Fibroblast of lung (primary cell): ENCODE data around the gene DDX28. TPM values are rescaled to one million over a fixed set of nuclear protein-coding genes. Genes with fewer than 3 reads are reported as not detected.
"Not testable (repeated sequence)": the region's sequence is repeated elsewhere in the genome, so short reads cannot be mapped to it uniquely, and the experiment has no call there.

Experiments
- DNase-seq, 2 donors: peaks; one replicate each; pipeline versions ENCODE4 v3.0.0 to v3.0.0-alpha.2; 2010; ENCODE audit warnings: low read depth in 2 of 2
- H2AFZ ChIP-seq: 2 replicates; pipeline ENCODE4 v1.5.1; 2012; ENCODE audit warnings: low read length, control low read depth, inconsistent platforms
- H3K27ac ChIP-seq: 2 replicates; pipeline ENCODE4 v1.5.1; 2011; ENCODE audit warnings: low read length, control low read depth; ENCODE audit not compliant: insufficient read depth
- H3K27me3 ChIP-seq: 2 replicates; pipeline ENCODE4 v1.5.1; 2011; ENCODE audit warnings: mild to moderate bottlenecking, low read length; ENCODE audit not compliant: control insufficient read depth, insufficient read depth
- H3K36me3 ChIP-seq: 2 replicates; pipeline ENCODE4 v1.5.1; 2011; ENCODE audit warnings: low read length; ENCODE audit not compliant: control insufficient read depth, insufficient read depth
- H3K4me1 ChIP-seq: 2 replicates; pipeline ENCODE4 v1.5.1; 2011; ENCODE audit warnings: low read length; ENCODE audit not compliant: control insufficient read depth, insufficient read depth; ENCODE audit errors: extremely low read depth
- H3K4me2 ChIP-seq: 2 replicates; pipeline ENCODE4 v1.5.1; 2011; ENCODE audit warnings: low read length, control low read depth; ENCODE audit not compliant: insufficient read depth; ENCODE audit errors: extremely low read depth
- H3K4me3 ChIP-seq, 4 experiments: fragments of 200-600 bp in 1 of 4; sonication (generic) in 1 of 4; replicated peaks in 1 of 4; 2 replicates each; pipeline ENCODE4 v1.5.1; 2011 to 2016; ENCODE audit warnings: low read length in 4 of 4, low read depth in 3 of 4, mild to moderate bottlenecking in 3 of 4, control low read depth in 2 of 4, inconsistent platforms in 1 of 4, mixed read lengths in 1 of 4; ENCODE audit not compliant: insufficient read depth in 1 of 4; ENCODE audit errors: control extremely low read depth in 1 of 4
- H3K79me2 ChIP-seq: 2 replicates; pipeline ENCODE4 v1.5.1; 2012; ENCODE audit warnings: mild to moderate bottlenecking, low read length, inconsistent platforms; ENCODE audit not compliant: control insufficient read depth, insufficient read depth
- H3K9ac ChIP-seq: 2 replicates; pipeline ENCODE4 v1.5.1; 2011; ENCODE audit warnings: mild to moderate bottlenecking, low read length, control low read depth; ENCODE audit not compliant: insufficient read depth
- H3K9me3 ChIP-seq: 2 replicates; pipeline ENCODE4 v1.5.1; 2012; ENCODE audit warnings: low read depth, low read length; ENCODE audit not compliant: control insufficient read depth, insufficient read depth
- H4K20me1 ChIP-seq: 2 replicates; pipeline ENCODE4 v1.5.1; 2011; ENCODE audit warnings: low read length; ENCODE audit not compliant: control insufficient read depth, insufficient read depth; ENCODE audit errors: extremely low read depth
- CTCF ChIP-seq, 2 donors: IDR thresholded peaks in 1 of 2; conservative IDR thresholded peaks in 1 of 2; 1 replicate in 1 of 2; 2 replicates in 1 of 2; pipeline ENCODE4 v1.5.1; 2011 to 2012; ENCODE audit warnings: low read length in 2 of 2, control low read depth in 1 of 2, inconsistent platforms in 1 of 2, low read depth in 1 of 2, mild to moderate bottlenecking in 1 of 2
- EZH2 ChIP-seq: IDR thresholded peaks from 2 replicates; pipeline ENCODE4 v1.5.1; 2012; ENCODE audit warnings: low read length, control low read depth, mild to moderate bottlenecking; ENCODE audit errors: missing control alignments
- polyA plus RNA-seq, 2 donors: library from polyadenylated mRNA; depleted of rRNA in 1 of 2; stranded (reverse) in 1 of 2; unstranded in 1 of 2; fragments of >200 nt; gene quantifications; 2 replicates each; pipeline ENCODE4 v1.2.1, GENCODE V29; 2011 to 2012; ENCODE audit warnings: missing spikeins in 1 of 2
- total RNA-seq: library from RNA; depleted of rRNA; stranded (reverse); fragments of >200 nt; gene quantifications from 2 replicates; pipeline ENCODE4 v1.2.1, GENCODE V29; 2014

DDX28 gene
- total and polyA plus RNA-seq, 2 donors (not counting 1 experiment from before 2014, with no cell fraction given), result 5.3 to 10.7 TPM

- no peak for DNase-seq
- Histone ChIP-seq H3K4me2 (no peak overlapping the region), H3K79me2 (no peaks in the 10 kb centered on the region), H3K27me3 (peaks cover 11% of the 10 kb centered on the region), H2AFZ (no peak overlapping the region), H3K4me3 (no peak overlapping the region), H3K4me1 (no peaks in the 10 kb centered on the region), H3K27ac (no peak overlapping the region), H3K36me3 (no peaks in the 10 kb centered on the region), H3K9ac (no peak overlapping the region), H3K9me3 (no peaks in the 10 kb centered on the region), H4K20me1 (no peaks in the 10 kb centered on the region)
- TF ChIP-seq CTCF (conservative IDR thresholded peaks at IDR 0.05 in 1 of 2, IDR thresholded peaks at IDR 0.05 in 1 of 2; ENCODE audit: low read depth in 1 of 2, low read length in 2 of 2), result no peak
- no peak for TF ChIP-seq EZH2
Observed at GRCh38 chr16:67975321-67976105, 47.5 kb downstream of the DDX28 start.

- not testable (repeated sequence) for H3K9me3 ChIP-seq, H3K36me3 ChIP-seq, H3K27ac ChIP-seq, H3K9ac ChIP-seq, H3K4me2 ChIP-seq, H2AFZ ChIP-seq, H3K4me1 ChIP-seq, H4K20me1 ChIP-seq, DNase-seq, H3K4me3 ChIP-seq
- peaks cover 10% of the 10 kb centered on the region for H3K79me2 ChIP-seq
- H3K27me3 ChIP-seq, result peaks cover 10% of the 10 kb centered on the region
Observed at GRCh38 chr16:67972285-67972684, 50.7 kb downstream of the DDX28 start.

GRCh38 chr16:67971111-67971510, 51.9 kb downstream of the DDX28 start:
- Histone ChIP-seq H3K4me3 (no peak overlapping the region), H3K4me1 (peaks cover 15% of the 10 kb centered on the region), H2AFZ (no peak overlapping the region), H3K9ac (no peak overlapping the region), H3K4me2 (no peak overlapping the region), H3K27ac (no peak overlapping the region), H3K36me3 (no peaks in the 10 kb centered on the region), H3K9me3 (no peaks in the 10 kb centered on the region), H3K79me2 (peaks cover 22% of the 10 kb centered on the region), H4K20me1 (no peaks in the 10 kb centered on the region), H3K27me3 (peaks cover under 1% of the 10 kb centered on the region)
- no peak for TF ChIP-seq CTCF (conservative IDR thresholded peaks at IDR 0.05 in 1 of 2, IDR thresholded peaks at IDR 0.05 in 1 of 2; ENCODE audit: low read depth in 1 of 2, low read length in 2 of 2)
- no peak for TF ChIP-seq EZH2
- DNase-seq, result no peak

Other genes starting within 250 kb of the DDX28 start
- gene RANBP10, start 216.7 kb downstream of the DDX28 start, total RNA-seq, result 3.9 and 4.6 TPM in 2 replicates
- gene RANBP10, start 216.7 kb downstream of the DDX28 start, polyA plus RNA-seq, result 7.1 and 8.9 TPM in 2 replicates
- gene TSNAXIP1, start 216.3 kb downstream of the DDX28 start, total RNA-seq, result 1.2 and 1.5 TPM in 2 replicates
- 0.30 and 0.45 TPM in 2 replicates for gene TSNAXIP1, start 216.3 kb downstream of the DDX28 start, polyA plus RNA-seq
- 37.7 and 42.9 TPM in 2 replicates for gene THAP11, start 180.9 kb downstream of the DDX28 start, total RNA-seq
- gene THAP11, start 180.9 kb downstream of the DDX28 start, polyA plus RNA-seq, result 15.8 and 16.0 TPM in 2 replicates
- 127 TPM in 2 replicates for gene NUTF2, start 176.3 kb downstream of the DDX28 start, total RNA-seq
- gene NUTF2, start 176.3 kb downstream of the DDX28 start, polyA plus RNA-seq, result 310 and 410 TPM in 2 replicates
- 15.4 and 23.1 TPM in 2 replicates for gene CENPT, start 175.5 kb downstream of the DDX28 start, total RNA-seq
- gene CENPT, start 175.5 kb downstream of the DDX28 start, polyA plus RNA-seq, result 30.2 and 40.2 TPM in 2 replicates
- gene EDC4, start 150.2 kb downstream of the DDX28 start, total RNA-seq, result 38.0 and 49.4 TPM in 2 replicates
- 27.4 and 35.0 TPM in 2 replicates for gene EDC4, start 150.2 kb downstream of the DDX28 start, polyA plus RNA-seq
- 0.17 TPM in 1 of 2 replicates, not detected in the other for gene NRN1L, start 138.3 kb downstream of the DDX28 start, total RNA-seq
- 0.09 and 0.10 TPM in 2 replicates for gene NRN1L, start 138.3 kb downstream of the DDX28 start, polyA plus RNA-seq
- gene PSKH1, start 130.0 kb downstream of the DDX28 start, total RNA-seq, result 11.8 and 13.4 TPM in 2 replicates
- 14.2 and 15.4 TPM in 2 replicates for gene PSKH1, start 130.0 kb downstream of the DDX28 start, polyA plus RNA-seq
- gene CTRL, start 91.4 kb downstream of the DDX28 start, total RNA-seq, result 0.26 and 0.33 TPM in 2 replicates
- gene CTRL, start 91.4 kb downstream of the DDX28 start, polyA plus RNA-seq, result 0.14 and 0.53 TPM in 2 replicates
- gene PSMB10, start 86.4 kb downstream of the DDX28 start, total RNA-seq, result 53.2 and 66.9 TPM in 2 replicates
- gene PSMB10, start 86.4 kb downstream of the DDX28 start, polyA plus RNA-seq, result 18.1 and 21.7 TPM in 2 replicates
- gene LCAT, start 79.1 kb downstream of the DDX28 start, total RNA-seq, result 3.3 and 6.4 TPM in 2 replicates
- gene LCAT, start 79.1 kb downstream of the DDX28 start, polyA plus RNA-seq, result 4.5 and 5.8 TPM in 2 replicates
- gene SLC12A4, start 54.6 kb downstream of the DDX28 start, total RNA-seq, result 60.4 and 120 TPM in 2 replicates
- 41.4 and 42.2 TPM in 2 replicates for gene SLC12A4, start 54.6 kb downstream of the DDX28 start, polyA plus RNA-seq
- not detected in 2 replicates for gene DPEP3, start 42.7 kb downstream of the DDX28 start, total RNA-seq
- gene DPEP3, start 42.7 kb downstream of the DDX28 start, polyA plus RNA-seq, result not detected in 2 replicates
- gene DPEP2, start 23.7 kb downstream of the DDX28 start, total RNA-seq, result not detected in 2 replicates
- not detected in 2 replicates for gene DPEP2, start 23.7 kb downstream of the DDX28 start, polyA plus RNA-seq
- gene DPEP2NB, start 7.3 kb downstream of the DDX28 start, total RNA-seq, result not detected in 2 replicates
- not detected in 2 replicates for gene DPEP2NB, start 7.3 kb downstream of the DDX28 start, polyA plus RNA-seq
- 12.3 and 16.8 TPM in 2 replicates for gene DUS2, start 52 bp upstream of the DDX28 start, total RNA-seq
- gene DUS2, start 52 bp upstream of the DDX28 start, polyA plus RNA-seq, result 10.2 and 15.5 TPM in 2 replicates
- gene NFATC3, start 62.1 kb upstream of the DDX28 start, total RNA-seq, result 10.6 and 11.0 TPM in 2 replicates
- gene NFATC3, start 62.1 kb upstream of the DDX28 start, polyA plus RNA-seq, result 9.6 and 10.1 TPM in 2 replicates
- gene ESRP2, start 212.9 kb upstream of the DDX28 start, total RNA-seq, result under 0.01 and 0.17 TPM in 2 replicates
- gene ESRP2, start 212.9 kb upstream of the DDX28 start, polyA plus RNA-seq, result 0.08 and 0.10 TPM in 2 replicates
- gene PLA2G15, start 222.1 kb upstream of the DDX28 start, total RNA-seq, result 14.9 and 28.7 TPM in 2 replicates
- 19.6 and 22.2 TPM in 2 replicates for gene PLA2G15, start 222.1 kb upstream of the DDX28 start, polyA plus RNA-seq
- 8.5 and 11.9 TPM in 2 replicates for gene SLC7A6, start 241.3 kb upstream of the DDX28 start, total RNA-seq
- 16.0 and 19.0 TPM in 2 replicates for gene SLC7A6, start 241.3 kb upstream of the DDX28 start, polyA plus RNA-seq